DND-41 (cell line): ENCODE measurements around the gene BFSP2.

Source experiments
- ATAC-seq: fragments of 200-7000 bp; cut with Tn5 transposase; 3 replicates; pipeline ENCODE4 v1.9.1; 2021; ENCODE audit warnings: low read depth; ENCODE audit not compliant: insufficient read depth
- DNase-seq: peaks from one replicate; pipeline ENCODE4 v3.0.0-alpha.2; 2020
- H2AFZ ChIP-seq: 2 replicates; pipeline ENCODE4 v1.6.0; 2012; ENCODE audit warnings: low read depth, low read length
- H3K27ac ChIP-seq: 2 replicates; pipeline ENCODE4 v1.5.1; 2012; ENCODE audit warnings: low read length, inconsistent platforms
- H3K27me3 ChIP-seq: fragments of 200-600 bp; sonication (generic); 2 replicates; pipeline ENCODE4 v1.6.0; 2012; ENCODE audit warnings: low read length, mild to moderate bottlenecking, inconsistent platforms; ENCODE audit not compliant: insufficient read depth, poor library complexity
- H3K36me3 ChIP-seq: 2 replicates; pipeline ENCODE4 v1.5.1; 2012; ENCODE audit warnings: low read length, inconsistent platforms; ENCODE audit not compliant: insufficient read depth
- H3K4me1 ChIP-seq: 2 replicates; pipeline ENCODE4 v1.5.1; 2012; ENCODE audit warnings: mild to moderate bottlenecking, low read length; ENCODE audit not compliant: insufficient read depth
- H3K4me2 ChIP-seq: 2 replicates; pipeline ENCODE4 v1.6.0; 2012; ENCODE audit warnings: mild to moderate bottlenecking, moderate library complexity, low read length, inconsistent platforms; ENCODE audit not compliant: insufficient read depth
- H3K4me3 ChIP-seq, 2 experiments: fragments of 200-600 bp in 1 of 2; shearing (Covaris generic) in 1 of 2; 2 replicates each; pipeline ENCODE4 v1.5.1; 2012 to 2016; ENCODE audit warnings: inconsistent platforms in 2 of 2, low read length in 2 of 2, mild to moderate bottlenecking in 2 of 2, low read depth in 1 of 2, moderate library complexity in 1 of 2
- H3K79me2 ChIP-seq: 2 replicates; pipeline ENCODE4 v1.6.0; 2012; ENCODE audit warnings: low read length, inconsistent platforms; ENCODE audit not compliant: insufficient read depth
- H3K9ac ChIP-seq: 2 replicates; pipeline ENCODE4 v1.6.0; 2012; ENCODE audit warnings: low read depth, mild to moderate bottlenecking, inconsistent platforms, low read length, moderate library complexity
- H3K9me3 ChIP-seq: 2 replicates; pipeline ENCODE4 v1.5.1; 2012; ENCODE audit warnings: low read length, moderate library complexity, mild to moderate bottlenecking, inconsistent platforms; ENCODE audit not compliant: insufficient read depth, severe bottlenecking
- H4K20me1 ChIP-seq: 2 replicates; pipeline ENCODE4 v1.6.0; 2012; ENCODE audit warnings: low read length; ENCODE audit not compliant: insufficient read depth
- EZH2 ChIP-seq: IDR thresholded peaks from 3 replicates; pipeline ENCODE4 v1.6.1; 2012; ENCODE audit warnings: borderline replicate concordance, low read depth, mild to moderate bottlenecking, moderate library complexity, low read length, inconsistent platforms; ENCODE audit not compliant: severe bottlenecking
- TF ChIP-seq, protein P1 (sequence below): IDR thresholded peaks from 2 replicates; pipeline ENCODE4 v1.5.1; 2012; ENCODE audit warnings: borderline replicate concordance, low read length, moderate library complexity, mild to moderate bottlenecking; ENCODE audit not compliant: poor library complexity, severe bottlenecking; ENCODE audit errors: extremely low read depth

Gene BFSP2

DNA sequence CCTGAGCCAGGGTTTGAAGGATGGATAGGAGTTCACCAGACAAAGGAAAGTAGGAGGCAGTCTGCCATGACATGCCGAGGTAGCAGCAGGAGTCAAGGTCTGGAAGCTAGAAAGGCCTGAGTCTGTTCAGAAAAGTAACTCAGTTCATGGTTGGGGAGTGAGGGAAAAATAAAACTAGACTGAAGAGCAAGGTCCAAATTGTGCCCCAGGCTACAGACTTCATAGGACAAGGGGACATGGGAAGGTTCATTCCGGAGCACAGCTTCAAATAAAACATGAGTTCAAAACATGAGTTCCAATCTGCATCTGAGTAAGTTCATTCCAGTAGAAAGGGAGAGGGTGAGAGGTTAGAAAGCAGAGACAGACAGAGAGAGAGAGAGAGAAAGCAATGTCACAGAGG is 39.7 kb downstream of the BFSP2 start:
- DNase-seq, result no peak
- H3K27ac ChIP-seq, result no peak overlapping the region
- no peak for ATAC-seq
- H2AFZ ChIP-seq, result no peak overlapping the region
- no peak overlapping the region for H3K4me2 ChIP-seq
- no peaks in the 10 kb centered on the region for H4K20me1 ChIP-seq
- no peaks in the 10 kb centered on the region for H3K27me3 ChIP-seq
- TF ChIP-seq EZH2, result no peak
- TF ChIP-seq, protein P1, sequence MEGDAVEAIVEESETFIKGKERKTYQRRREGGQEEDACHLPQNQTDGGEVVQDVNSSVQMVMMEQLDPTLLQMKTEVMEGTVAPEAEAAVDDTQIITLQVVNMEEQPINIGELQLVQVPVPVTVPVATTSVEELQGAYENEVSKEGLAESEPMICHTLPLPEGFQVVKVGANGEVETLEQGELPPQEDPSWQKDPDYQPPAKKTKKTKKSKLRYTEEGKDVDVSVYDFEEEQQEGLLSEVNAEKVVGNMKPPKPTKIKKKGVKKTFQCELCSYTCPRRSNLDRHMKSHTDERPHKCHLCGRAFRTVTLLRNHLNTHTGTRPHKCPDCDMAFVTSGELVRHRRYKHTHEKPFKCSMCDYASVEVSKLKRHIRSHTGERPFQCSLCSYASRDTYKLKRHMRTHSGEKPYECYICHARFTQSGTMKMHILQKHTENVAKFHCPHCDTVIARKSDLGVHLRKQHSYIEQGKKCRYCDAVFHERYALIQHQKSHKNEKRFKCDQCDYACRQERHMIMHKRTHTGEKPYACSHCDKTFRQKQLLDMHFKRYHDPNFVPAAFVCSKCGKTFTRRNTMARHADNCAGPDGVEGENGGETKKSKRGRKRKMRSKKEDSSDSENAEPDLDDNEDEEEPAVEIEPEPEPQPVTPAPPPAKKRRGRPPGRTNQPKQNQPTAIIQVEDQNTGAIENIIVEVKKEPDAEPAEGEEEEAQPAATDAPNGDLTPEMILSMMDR, result no peak
- no peaks in the 10 kb centered on the region for H3K9me3 ChIP-seq
- H3K9ac ChIP-seq, result no peak overlapping the region
- no peaks in the 10 kb centered on the region for H3K36me3 ChIP-seq
- H3K4me3 ChIP-seq, result no peak overlapping the region
- H3K4me1 ChIP-seq, result peaks cover 4% of the 10 kb centered on the region; the same call in 1 of the 2 replicates
- no peaks in the 10 kb centered on the region for H3K79me2 ChIP-seq

DNA sequence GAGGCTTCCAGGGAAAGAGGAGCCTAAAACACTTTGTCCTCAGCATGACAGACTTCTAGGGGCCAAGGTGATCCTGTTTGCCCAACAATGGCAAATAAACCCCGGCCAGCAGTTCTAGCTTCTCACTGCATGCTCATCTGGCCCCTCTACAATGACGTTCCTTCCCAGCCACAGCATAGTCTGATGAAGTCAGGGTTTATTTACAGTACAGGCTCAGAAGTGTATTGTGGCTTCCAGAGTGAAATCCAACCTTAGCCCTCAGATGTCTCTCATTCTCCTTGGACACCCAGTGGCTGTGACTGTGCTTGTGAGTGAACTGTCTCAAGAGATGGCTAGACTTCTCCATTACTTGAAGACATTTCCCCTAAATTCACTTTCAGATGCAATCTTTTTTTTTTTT is 40.8 kb downstream of the BFSP2 start:
- Histone ChIP-seq H3K79me2 (no peaks in the 10 kb centered on the region), H3K9me3 (no peaks in the 10 kb centered on the region), H3K36me3 (no peaks in the 10 kb centered on the region), H3K9ac (no peak overlapping the region), H3K4me1 (peaks cover 4% of the 10 kb centered on the region; the same call in 1 of the 2 replicates), H3K27ac (no peak overlapping the region), H3K4me2 (no peak overlapping the region), H4K20me1 (no peaks in the 10 kb centered on the region), H3K4me3 (no peak overlapping the region), H3K27me3 (no peaks in the 10 kb centered on the region), H2AFZ (no peak overlapping the region)
- DNase-seq, result no peak
- no peak for ATAC-seq
- TF ChIP-seq, protein P1, result no peak
- TF ChIP-seq EZH2, result no peak

GRCh38 chr3:133441867-133442270 is 42.0 kb downstream of the BFSP2 start:
- H3K27ac ChIP-seq, result no peak overlapping the region
- ATAC-seq (peak; percentile 74), DNase-seq (no peak)
- no peak overlapping the region for H3K9ac ChIP-seq
- no peak overlapping the region for H3K4me3 ChIP-seq
- no peaks in the 10 kb centered on the region for H3K36me3 ChIP-seq
- no peaks in the 10 kb centered on the region for H3K79me2 ChIP-seq
- no peaks in the 10 kb centered on the region for H3K9me3 ChIP-seq
- TF ChIP-seq, protein P1, result no peak
- no peak for TF ChIP-seq EZH2
- peaks cover 4% of the 10 kb centered on the region; the same call in 1 of the 2 replicates for H3K4me1 ChIP-seq
- H4K20me1 ChIP-seq, result no peaks in the 10 kb centered on the region
- peak overlapping the region; percentile 69 for H2AFZ ChIP-seq
- H3K4me2 ChIP-seq, result peak overlapping the region; percentile 39
- no peaks in the 10 kb centered on the region for H3K27me3 ChIP-seq

DNA sequence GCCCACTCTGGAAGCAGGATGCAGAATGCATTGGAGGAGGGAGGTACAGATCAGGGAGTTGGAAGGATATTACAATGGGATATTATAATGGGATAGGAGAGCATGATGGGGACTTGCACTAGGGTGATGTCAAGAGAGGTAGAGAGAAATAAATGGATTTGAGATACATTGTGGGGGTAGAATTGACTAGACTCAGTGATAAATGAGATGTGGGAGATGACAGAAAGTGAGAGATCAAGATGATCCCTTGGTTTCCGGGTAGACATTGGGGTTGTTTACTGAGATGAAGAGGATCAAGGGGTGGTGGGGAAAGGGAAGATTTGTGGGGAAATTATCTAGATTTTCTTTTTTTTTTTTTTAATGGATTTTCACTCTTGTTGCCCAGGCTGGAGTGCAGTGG is 42.7 kb downstream of the BFSP2 start:
- Histone ChIP-seq H3K36me3 (no peaks in the 10 kb centered on the region), H3K4me1 (peaks cover 4% of the 10 kb centered on the region; the same call in 1 of the 2 replicates), H3K79me2 (no peaks in the 10 kb centered on the region), H2AFZ (no peak overlapping the region), H3K9me3 (no peaks in the 10 kb centered on the region), H3K27ac (no peak overlapping the region), H3K4me2 (no peak overlapping the region), H3K27me3 (no peaks in the 10 kb centered on the region), H3K4me3 (no peak overlapping the region), H4K20me1 (no peaks in the 10 kb centered on the region), H3K9ac (no peak overlapping the region)
- no peak for DNase-seq
- TF ChIP-seq, protein P1, result no peak
- no peak for TF ChIP-seq EZH2
- no peak for ATAC-seq
